K562 (cell line): ENCODE data around the gene MYO15B. TPM values are rescaled to one million over a fixed set of nuclear protein-coding genes. Genes with fewer than 3 reads are reported as not detected.

Source experiments
- COPS2 ChIP-seq: fragments of 450-650 bp; conservative IDR thresholded peaks from 2 replicates; pipeline ENCODE4 v1.6.1; 2016; ENCODE audit warnings: mild to moderate bottlenecking, moderate library complexity
- PRMT5 ChIP-seq: sonication (generic); formaldehyde crosslinking; IDR thresholded peaks from 2 replicates; pipeline ENCODE4 v1.5.0; 2020; ENCODE audit warnings: missing genetic modification reagents
- ZNF766 ChIP-seq: fragments of 200-800 bp; sonication (Bioruptor generic); conservative IDR thresholded peaks from 2 replicates; pipeline ENCODE4 v1.6.1; 2016; ENCODE audit warnings: missing genetic modification characterization, missing compliant biosample characterization
- polyA plus RNA-seq, 8 experiments: library from polyadenylated mRNA; depleted of rRNA in 4 of 8; stranded (reverse) in 5 of 8; unstranded in 3 of 8; fragments of >200 nt; fragmentation: Nextera tagmentation in 2 of 8; fragmentation: Illumina TruSeq in 1 of 8; extraction: Ambion mirVana in 2 of 8; extraction: Trizol in 1 of 8; gene quantifications; 2 replicates each; pipeline versions ENCODE4 v1.2.1 to v1.2.3, GENCODE V29; 2011 to 2014; ENCODE audit warnings: inconsistent platforms in 1 of 8, missing spikeins in 1 of 8
- total RNA-seq, 7 experiments: library from RNA; depleted of rRNA in 6 of 7; stranded (reverse); fragments of >200 nt in 6 of 7; fragmentation: Illumina TruSeq in 2 of 7; extraction: Trizol in 2 of 7; gene quantifications; 2 replicates each; pipeline versions ENCODE4 v1.2.1 to v1.2.3, GENCODE V29; 2011 to 2021; ENCODE audit warnings: low replicate concordance in 1 of 7
- TF ChIP-seq, protein P1 (sequence below): fragments of 200-600 bp; sonication (generic); IDR thresholded peaks from one replicate; pipeline ENCODE4 v1.6.1; 2012; ENCODE audit warnings: mild to moderate bottlenecking, low read depth, low read length, inconsistent platforms

The MYO15B gene
- total and polyA plus RNA-seq, 9 of the 15 experiments (the other 6 are each of a cell fraction or from before 2014, with no cell fraction given): 0.05 to 3.1 (median 0.83) TPM; not detected in 2

- TF ChIP-seq, protein P1, sequence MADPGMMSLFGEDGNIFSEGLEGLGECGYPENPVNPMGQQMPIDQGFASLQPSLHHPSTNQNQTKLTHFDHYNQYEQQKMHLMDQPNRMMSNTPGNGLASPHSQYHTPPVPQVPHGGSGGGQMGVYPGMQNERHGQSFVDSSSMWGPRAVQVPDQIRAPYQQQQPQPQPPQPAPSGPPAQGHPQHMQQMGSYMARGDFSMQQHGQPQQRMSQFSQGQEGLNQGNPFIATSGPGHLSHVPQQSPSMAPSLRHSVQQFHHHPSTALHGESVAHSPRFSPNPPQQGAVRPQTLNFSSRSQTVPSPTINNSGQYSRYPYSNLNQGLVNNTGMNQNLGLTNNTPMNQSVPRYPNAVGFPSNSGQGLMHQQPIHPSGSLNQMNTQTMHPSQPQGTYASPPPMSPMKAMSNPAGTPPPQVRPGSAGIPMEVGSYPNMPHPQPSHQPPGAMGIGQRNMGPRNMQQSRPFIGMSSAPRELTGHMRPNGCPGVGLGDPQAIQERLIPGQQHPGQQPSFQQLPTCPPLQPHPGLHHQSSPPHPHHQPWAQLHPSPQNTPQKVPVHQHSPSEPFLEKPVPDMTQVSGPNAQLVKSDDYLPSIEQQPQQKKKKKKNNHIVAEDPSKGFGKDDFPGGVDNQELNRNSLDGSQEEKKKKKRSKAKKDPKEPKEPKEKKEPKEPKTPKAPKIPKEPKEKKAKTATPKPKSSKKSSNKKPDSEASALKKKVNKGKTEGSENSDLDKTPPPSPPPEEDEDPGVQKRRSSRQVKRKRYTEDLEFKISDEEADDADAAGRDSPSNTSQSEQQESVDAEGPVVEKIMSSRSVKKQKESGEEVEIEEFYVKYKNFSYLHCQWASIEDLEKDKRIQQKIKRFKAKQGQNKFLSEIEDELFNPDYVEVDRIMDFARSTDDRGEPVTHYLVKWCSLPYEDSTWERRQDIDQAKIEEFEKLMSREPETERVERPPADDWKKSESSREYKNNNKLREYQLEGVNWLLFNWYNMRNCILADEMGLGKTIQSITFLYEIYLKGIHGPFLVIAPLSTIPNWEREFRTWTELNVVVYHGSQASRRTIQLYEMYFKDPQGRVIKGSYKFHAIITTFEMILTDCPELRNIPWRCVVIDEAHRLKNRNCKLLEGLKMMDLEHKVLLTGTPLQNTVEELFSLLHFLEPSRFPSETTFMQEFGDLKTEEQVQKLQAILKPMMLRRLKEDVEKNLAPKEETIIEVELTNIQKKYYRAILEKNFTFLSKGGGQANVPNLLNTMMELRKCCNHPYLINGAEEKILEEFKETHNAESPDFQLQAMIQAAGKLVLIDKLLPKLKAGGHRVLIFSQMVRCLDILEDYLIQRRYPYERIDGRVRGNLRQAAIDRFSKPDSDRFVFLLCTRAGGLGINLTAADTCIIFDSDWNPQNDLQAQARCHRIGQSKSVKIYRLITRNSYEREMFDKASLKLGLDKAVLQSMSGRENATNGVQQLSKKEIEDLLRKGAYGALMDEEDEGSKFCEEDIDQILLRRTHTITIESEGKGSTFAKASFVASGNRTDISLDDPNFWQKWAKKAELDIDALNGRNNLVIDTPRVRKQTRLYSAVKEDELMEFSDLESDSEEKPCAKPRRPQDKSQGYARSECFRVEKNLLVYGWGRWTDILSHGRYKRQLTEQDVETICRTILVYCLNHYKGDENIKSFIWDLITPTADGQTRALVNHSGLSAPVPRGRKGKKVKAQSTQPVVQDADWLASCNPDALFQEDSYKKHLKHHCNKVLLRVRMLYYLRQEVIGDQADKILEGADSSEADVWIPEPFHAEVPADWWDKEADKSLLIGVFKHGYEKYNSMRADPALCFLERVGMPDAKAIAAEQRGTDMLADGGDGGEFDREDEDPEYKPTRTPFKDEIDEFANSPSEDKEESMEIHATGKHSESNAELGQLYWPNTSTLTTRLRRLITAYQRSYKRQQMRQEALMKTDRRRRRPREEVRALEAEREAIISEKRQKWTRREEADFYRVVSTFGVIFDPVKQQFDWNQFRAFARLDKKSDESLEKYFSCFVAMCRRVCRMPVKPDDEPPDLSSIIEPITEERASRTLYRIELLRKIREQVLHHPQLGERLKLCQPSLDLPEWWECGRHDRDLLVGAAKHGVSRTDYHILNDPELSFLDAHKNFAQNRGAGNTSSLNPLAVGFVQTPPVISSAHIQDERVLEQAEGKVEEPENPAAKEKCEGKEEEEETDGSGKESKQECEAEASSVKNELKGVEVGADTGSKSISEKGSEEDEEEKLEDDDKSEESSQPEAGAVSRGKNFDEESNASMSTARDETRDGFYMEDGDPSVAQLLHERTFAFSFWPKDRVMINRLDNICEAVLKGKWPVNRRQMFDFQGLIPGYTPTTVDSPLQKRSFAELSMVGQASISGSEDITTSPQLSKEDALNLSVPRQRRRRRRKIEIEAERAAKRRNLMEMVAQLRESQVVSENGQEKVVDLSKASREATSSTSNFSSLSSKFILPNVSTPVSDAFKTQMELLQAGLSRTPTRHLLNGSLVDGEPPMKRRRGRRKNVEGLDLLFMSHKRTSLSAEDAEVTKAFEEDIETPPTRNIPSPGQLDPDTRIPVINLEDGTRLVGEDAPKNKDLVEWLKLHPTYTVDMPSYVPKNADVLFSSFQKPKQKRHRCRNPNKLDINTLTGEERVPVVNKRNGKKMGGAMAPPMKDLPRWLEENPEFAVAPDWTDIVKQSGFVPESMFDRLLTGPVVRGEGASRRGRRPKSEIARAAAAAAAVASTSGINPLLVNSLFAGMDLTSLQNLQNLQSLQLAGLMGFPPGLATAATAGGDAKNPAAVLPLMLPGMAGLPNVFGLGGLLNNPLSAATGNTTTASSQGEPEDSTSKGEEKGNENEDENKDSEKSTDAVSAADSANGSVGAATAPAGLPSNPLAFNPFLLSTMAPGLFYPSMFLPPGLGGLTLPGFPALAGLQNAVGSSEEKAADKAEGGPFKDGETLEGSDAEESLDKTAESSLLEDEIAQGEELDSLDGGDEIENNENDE: no peak
- no peak for TF ChIP-seq PRMT5 (CRISPR knock-in tag)
- no peak for TF ChIP-seq ZNF766 (CRISPR knock-in tag)
- TF ChIP-seq COPS2: no peak
- TF ChIP-seq, all 486 proteins: peak for 0
Observed at GRCh38 chr17:75561927-75562603, 25.5 kb upstream of the MYO15B start (continued).
